Lower leg skin (tissue), 4 donors: ENCODE data around the gene MCRIP1. TPM values are rescaled to one million over a fixed set of nuclear protein-coding genes. Genes with fewer than 3 reads are reported as not detected.

ENCODE experiments used
- DNase-seq, 2 donors: peaks; one replicate each; pipeline ENCODE4 v3.0.0-alpha.2; 2019; ENCODE audit warnings: low spot score in 2 of 2
- H3K4me3 ChIP-seq: fragments of 200-600 bp; sonication (generic); 2 replicates; pipeline ENCODE4 v1.5.1; 2017; ENCODE audit warnings: mild to moderate bottlenecking, low read depth; ENCODE audit not compliant: poor library complexity, severe bottlenecking
- CTCF ChIP-seq, 3 donors: fragments of 450-650 bp; IDR thresholded peaks; one replicate each; pipeline ENCODE4 v1.5.1; 2016; ENCODE audit warnings: antibody characterized with exemption in 3 of 3, mild to moderate bottlenecking in 3 of 3, moderate library complexity in 2 of 3
- POLR2A ChIP-seq, 2 donors: fragments of 450-650 bp; IDR thresholded peaks; one replicate each; pipeline ENCODE4 v1.6.1; 2016 to 2017; ENCODE audit warnings: antibody characterized with exemption in 2 of 2, mild to moderate bottlenecking in 1 of 2, moderate library complexity in 1 of 2
- WGBS, 2 donors: methylation state at CpG; one replicate each; pipeline ENCODE4 v1.1.5; 2018; 5-methylcytosine and 5-hydroxymethylcytosine counted together
- intact Hi-C: fragments of 100-400 bp; cut with DNase I; formaldehyde crosslinking; loops from one replicate; pipeline ENCODE4 v1.15.0; 2023; ENCODE audit warnings: low total_unique reads
- total RNA-seq, 4 donors: library from RNA; depleted of rRNA; stranded (reverse); fragments of >200 nt; gene quantifications; one replicate each; pipeline ENCODE4 v1.1.0, GENCODE V29; 2016

Gene MCRIP1
- total RNA-seq, 4 donors from 2014 or later: 21.6 to 41.0 (median 28.8) TPM

GRCh38 chr17:81825841-81826466 lies 7.1 kb downstream of the MCRIP1 start:
- WGBS, 2 donors: 83 to 86% methylated on average over 11 of the region's 11 CpGs
- TF ChIP-seq POLR2A (IDR thresholded peaks at IDR 0.05): no peak
- TF ChIP-seq CTCF (IDR thresholded peaks at IDR 0.05): no peak
- DNase-seq: no peak
- H3K4me3 ChIP-seq: no peak overlapping the region
- intact Hi-C loops: no loop called here

DNA sequence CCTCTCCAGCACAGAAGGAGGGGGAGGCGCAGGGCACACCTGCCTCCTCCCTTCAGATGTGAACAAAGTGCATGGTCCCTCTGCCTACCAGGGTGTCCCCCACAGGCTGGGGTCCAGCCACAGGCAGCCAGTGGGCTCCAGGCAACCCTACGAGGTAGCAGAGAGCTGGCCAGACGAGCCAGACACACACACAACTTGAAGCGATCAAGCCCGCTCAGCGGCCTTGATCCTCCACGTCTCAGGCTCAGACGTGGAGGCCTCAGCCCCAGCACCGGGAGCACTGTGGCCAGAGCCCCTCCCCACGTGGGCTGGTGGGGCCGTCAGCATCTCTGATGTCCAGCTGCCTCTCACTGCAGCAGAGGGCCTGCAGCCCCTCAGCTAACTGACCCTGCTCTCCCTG lies 8.5 kb downstream of the MCRIP1 start:
- DNase-seq: no peak
- H3K4me3 ChIP-seq: no peak overlapping the region
- intact Hi-C loops: no loop called here
- TF ChIP-seq POLR2A (IDR thresholded peaks at IDR 0.05): no peak
- TF ChIP-seq CTCF (IDR thresholded peaks at IDR 0.05): no peak
- WGBS, 2 donors: 88 to 89% methylated on average over 3 to 11 of the region's 11 CpGs

DNA sequence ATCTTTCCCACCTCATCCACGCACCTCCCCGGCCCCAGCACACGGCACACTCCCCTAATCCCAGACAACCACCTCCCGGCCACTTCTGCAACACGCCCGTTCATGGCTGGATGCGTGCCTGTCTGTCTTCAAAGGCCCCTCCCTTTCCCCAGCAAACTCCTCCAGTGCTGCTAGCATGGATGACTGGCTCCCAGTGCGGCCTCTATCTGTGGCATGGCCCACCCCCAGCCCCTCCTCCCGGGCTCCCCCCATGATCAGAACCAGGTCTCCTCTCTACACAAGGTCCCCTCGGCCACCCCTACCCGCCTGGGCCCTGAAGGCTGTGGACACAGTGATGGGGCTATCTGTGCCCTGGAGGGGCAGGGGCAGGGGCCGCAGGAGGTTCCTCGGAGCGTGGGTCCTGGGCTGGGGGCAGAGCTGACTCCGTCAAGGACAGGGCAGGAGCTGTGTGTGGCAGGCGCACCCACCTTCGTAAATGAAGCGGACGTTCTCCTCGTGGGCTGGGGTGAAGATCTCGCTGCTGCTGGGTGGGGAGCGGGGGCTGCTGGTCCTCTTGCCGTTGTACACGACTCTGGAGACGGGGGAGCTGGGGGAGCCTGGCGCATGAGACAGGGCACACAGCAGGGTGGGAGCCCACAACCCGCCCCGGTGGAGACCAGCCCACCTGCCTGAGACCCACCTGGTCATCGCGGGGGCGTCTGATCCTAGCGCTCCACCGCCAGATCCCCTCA lies 9.1 kb downstream of the MCRIP1 start:
- 81 to 85% methylated on average over 31 to 33 of the region's 33 CpGs for WGBS, 2 donors
- TF ChIP-seq POLR2A (IDR thresholded peaks at IDR 0.05) (no peak), CTCF (IDR thresholded peaks at IDR 0.05) (no peak)
- no peak for DNase-seq

GRCh38 chr17:81822996-81823819 lies 9.9 kb downstream of the MCRIP1 start:
- intact Hi-C loops: no loop called here
- DNase-seq: no peak
- WGBS, 2 donors: 82 to 88% methylated on average over 23 to 30 of the region's 30 CpGs

More for the DNA sequence above, 9.1 kb downstream of the MCRIP1 start:
- H3K4me3 ChIP-seq: no peak overlapping the region
- intact Hi-C loops: no loop called here

GRCh38 chr17:81822312-81822637 lies 10.8 kb downstream of the MCRIP1 start:
- H3K4me3 ChIP-seq: no peak overlapping the region
- WGBS, 2 donors: 72% methylated on average over 8 of the region's 8 CpGs; no CpG with 5 or more reads in 1 of the 2 donors
- TF ChIP-seq POLR2A (IDR thresholded peaks at IDR 0.05): no peak
- no peak for TF ChIP-seq CTCF (IDR thresholded peaks at IDR 0.05)
- DNase-seq: no peak
- intact Hi-C loops: no loop called here

More at GRCh38 chr17:81822996-81823819, 9.9 kb downstream of the MCRIP1 start:
- TF ChIP-seq POLR2A (IDR thresholded peaks at IDR 0.05) (no peak), CTCF (IDR thresholded peaks at IDR 0.05) (no peak)
- no peak overlapping the region for H3K4me3 ChIP-seq
